Activated T-cell treated with anti-CD3 and anti-CD28 coated beads for 1 hour (primary cell): ENCODE results near the gene PEPD.

ENCODE experiments used
- DNase-seq: peaks from one replicate; pipeline ENCODE4 v3.0.0-alpha.2; 2020; ENCODE audit warnings: low read depth

PEPD gene

DNA sequence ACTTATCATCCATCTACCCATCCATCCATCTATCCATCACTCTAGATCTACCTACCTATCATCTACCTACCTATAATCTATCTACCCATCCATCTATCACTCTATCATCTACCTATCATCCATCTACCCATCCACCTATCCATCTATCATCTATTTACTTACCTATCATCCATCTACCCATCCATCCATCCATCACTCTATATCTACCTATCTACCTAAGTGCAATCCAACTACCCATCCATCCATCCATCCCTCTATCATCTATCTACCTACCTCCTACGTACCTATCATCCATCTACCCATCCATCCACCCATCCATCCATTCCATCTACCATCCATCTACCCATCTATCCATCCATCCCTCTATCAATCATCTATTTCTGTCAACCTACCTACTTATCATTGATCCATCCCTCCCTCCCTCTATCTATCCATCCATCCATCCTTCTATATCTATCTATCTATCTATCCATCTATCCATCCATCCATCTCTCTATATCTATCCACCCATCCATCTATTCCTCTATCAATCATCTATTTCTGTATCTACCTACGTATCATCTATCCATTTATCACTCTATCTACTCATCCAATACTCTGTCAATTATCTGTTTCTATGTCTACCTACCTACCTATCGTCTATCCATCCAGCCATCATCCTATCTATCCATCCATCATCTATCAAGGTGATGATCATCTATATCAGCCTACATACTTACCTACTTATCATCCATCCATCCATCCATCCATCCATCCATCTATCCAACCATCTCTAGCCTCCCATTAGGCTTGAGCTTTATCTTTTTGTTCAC, 99.0 kb downstream of the PEPD start:
- no peak for DNase-seq

DNA sequence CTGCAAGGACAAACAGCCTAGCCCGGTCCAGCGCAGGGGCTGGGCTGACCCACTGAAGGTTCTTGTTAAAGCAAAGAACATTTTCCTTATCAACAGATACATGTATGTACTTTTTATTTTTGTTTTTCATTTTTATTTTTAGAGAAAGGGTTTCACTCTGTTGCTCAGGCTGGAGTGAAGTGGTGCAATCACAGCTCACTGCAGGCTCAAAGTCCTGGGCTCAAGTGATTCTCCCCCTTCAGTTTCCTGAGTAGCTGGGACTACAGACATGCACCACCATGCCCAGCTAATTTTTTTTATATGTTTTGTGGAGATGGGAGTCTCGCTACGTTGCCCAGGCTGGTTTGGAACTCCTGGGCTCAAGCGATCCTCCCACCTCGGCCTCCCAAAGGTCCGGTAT, 100.2 kb downstream of the PEPD start:
- no peak for DNase-seq

DNA sequence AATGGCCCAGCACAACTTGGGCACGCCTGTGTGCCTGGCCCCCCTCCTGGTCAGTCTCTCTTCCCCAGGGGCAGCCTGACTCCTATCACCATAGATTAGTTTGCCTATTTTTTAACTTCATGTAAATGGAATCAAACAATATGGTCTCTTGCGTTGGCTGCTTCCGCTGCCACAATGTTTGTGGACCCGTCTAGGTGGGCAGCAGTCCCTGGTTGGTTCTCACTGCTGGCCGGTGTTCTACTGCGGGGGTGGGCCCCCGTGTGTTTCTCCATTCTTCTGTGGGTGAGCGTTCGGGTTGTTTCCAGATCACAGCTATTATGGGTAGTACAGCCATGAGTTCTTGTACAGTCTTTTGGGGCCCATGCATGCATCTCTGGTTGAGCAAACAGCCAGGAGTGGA, 100.8 kb downstream of the PEPD start:
- no peak for DNase-seq

DNA sequence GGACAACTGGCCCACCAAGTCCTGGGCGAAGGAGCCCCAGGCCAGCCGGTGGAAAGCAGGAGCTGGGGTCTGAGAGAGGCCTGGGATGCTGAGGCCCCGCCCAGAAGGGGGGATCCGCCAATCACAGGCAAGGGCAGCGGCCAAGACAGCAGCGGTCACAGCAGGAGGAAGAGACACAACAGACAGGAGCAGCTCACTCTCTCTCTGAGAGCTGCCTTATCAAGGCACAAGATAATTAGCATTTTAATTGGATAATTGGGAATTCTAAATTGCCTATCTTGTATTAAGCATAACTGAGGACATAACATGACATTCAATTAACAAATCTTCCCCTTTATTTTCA, 101.8 kb downstream of the PEPD start:
- DNase-seq, result no peak

DNA sequence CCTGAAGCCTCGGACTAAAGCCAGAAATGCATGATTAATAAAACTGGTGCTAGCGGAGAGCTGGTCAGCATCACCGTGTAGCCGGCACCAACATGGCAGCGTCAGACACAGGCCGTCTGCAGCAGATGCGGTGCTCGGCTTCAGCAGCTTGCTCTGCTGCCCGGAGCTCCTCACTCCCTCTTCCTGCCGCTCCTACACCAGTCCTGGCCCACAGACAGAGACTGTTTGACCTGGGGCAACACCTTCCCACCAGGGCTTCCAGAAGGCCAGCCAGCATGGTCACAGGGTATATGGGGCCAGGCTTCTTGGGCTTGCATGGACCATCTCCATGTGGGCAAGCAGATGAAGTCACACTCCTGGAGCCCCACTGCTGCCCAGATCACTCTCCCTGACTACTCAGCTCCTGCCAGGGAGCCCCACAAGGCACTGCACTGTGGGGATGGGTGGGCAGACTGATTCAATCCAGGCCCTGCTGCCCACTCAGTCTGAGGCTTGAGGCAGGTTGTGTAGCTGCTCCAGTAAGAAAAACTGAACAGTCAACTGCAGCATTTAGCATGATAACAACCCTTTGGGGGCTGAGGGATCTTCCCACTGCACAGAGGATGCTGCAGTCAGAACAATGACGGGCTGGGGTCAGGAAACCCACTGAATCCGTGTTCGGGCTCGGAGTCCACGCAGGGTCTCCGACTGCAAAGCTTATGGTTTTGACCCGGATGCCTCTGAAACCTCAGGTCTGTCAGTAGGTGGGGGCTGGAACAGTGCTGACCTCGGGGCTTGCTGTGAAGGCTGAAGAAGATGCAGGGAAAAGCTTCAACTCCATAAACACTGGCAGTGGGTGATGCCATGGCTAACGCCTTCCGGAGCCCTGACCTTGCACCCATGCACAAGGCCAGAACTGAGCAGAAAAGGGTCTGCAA, 102.5 kb downstream of the PEPD start:
- no peak for DNase-seq

DNA sequence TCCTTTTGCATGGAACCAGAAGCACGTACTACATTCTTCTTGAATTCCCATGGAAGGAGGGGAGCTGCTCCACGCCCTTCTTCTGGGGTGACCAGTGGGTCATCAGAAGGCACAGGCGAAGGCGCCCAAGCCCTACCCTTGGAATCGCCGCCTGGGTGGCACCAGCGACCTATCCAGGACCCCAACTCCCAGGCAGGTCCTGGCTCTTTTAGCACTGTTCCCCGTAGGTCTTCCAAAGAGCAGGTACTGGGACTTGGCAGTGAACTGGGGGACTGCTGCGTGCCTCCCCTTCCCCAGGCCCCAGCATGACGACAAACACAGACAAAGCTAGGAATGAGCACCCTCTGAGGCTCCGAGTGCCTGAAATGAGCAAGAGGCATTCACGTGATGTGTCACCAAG, 103.1 kb downstream of the PEPD start:
- DNase-seq, result no peak

DNA sequence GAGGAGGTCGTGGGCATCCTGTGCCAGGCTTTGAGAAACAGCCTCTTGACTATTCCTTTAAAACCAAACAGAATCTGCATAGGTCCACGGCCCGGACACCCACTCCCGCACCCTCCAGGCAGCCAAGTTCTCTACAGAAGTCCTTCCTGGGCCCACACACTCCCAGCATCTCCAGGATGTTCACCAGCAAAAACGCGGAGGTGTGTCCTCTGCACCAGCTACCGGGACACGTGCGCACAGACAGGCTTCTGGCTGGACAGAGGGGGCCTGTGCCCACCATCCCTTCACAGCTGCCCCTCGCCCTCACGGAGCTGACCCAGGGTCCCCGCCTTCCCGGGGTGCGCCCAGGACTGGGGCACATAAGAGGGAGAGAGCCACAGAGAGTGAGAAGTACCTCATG, 103.8 kb downstream of the PEPD start:
- no peak for DNase-seq

DNA sequence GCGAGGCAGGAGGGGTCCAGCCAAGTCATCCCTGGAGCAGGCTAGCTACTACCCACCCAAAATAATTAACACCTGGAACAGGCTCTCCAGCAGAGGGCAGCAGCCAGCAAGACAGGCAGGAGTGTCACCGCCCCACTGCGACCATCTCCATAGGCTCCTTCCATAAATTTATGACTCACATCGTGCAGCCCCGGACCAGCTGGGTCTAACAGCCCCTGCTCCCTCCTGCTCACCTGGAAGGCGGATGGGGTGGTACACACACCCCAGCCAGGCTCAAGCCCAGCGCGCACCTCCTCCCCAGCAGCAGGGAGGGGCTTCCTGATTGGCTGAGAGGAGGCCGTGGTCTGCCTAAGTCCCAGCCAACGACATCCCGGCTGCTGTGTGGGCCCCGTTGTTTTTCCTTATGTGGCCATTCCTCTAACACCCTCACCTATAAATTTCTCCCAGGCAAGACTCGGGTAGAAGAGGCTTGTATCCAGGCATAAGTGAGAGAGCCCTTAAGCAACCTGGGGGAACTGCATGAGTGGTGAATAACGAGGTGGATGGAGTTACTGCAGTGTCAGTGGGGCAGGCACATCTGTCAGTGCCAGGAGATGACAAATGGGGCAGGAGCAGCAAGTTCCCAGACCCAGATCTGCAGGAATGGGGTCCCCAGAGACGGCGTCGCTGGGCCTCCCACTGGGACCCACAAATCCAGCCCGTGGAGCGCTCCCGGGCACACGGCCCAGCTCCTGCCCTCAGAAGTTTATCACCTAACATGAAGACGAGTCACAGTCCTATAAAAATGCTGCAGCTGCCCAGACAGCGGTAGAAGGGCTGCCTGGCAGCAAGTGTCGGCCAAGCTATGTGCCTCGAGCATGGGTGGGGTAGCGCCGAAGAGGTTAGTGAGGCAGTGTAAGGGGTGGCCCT, 105.0 kb downstream of the PEPD start:
- DNase-seq, result peak; percentile 65

DNA sequence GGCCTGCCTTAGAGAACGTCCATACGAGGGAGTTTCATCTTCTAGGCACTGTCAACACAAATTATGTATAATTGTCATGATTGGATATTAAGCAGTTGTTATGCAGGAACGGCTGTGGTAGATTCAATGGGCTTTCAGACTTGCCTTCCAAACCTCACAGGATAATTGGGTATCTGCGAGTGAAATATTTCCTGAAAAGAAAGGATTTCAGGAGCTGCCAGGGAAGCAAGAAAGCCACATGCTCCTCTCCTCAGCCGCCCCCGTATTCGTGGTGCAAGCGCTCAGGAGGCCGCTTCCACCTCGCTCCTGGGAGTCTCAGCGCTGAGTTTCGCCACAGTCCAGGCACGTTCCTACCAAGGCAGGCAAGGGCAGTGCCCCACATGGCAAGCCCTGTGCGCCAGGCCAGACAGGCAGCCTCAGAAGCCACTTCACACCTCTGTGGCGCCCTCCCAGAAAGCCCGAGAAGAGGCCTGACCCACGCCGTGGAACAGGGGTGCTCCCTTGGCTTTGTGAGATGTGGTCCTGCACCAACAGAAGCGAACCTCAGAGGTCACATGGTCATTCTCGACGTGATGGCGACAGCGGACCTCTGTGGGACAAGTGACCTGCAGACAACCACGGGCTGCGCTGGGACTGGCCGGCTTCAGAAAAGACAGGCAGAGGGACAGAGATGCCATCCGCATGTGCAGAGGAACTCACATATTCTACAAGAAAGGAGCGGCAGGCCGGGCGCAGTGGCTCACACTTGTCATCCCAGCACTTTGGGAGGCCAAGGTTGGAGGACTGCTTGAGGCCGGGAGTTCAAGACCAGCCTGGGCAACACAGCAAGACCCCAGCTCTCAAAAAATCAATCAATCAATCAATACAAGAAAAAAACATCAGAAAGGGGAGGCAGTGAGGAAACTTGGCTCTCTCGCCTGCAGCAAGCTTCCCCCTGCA, 106.7 kb downstream of the PEPD start:
- no peak for DNase-seq

DNA sequence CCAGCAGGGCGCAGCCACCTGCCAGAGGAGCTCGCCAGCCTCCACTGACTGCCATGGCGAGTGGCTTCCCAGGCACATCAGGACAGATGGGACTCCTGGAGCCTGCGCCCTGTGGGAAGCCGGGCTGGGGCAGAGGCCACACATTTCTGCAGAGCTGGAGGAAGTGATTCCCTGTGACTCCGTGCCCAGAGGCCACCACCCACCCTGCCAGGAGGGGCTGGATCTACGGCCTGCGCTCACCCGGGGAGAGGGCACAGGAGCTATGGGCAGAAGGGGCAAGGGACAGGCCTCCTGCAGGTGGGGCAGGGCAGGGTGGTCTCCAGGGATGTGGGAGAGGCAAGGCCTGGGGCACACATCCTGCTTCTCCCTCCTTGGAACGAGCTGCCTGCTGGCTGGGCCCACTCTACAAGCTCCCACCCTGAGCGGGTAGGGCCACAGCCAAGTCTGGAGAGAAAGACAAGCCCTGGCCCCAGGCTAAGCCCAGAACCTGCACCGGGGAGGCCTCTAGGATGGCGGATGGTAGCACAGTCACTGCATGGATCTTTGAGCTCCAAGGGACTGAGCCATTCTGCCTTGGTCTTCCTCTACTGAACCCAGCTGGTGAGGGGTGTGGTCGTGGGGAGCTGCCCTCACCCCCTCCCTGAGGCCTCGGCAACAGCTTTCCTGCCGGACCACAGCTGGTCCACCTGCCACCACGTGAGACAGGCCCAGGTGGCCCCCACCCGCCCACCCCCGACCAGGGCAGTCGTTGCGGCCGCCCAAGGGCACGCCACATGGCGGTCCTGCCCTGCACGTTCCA, 107.5 kb downstream of the PEPD start:
- DNase-seq, result no peak

DNA sequence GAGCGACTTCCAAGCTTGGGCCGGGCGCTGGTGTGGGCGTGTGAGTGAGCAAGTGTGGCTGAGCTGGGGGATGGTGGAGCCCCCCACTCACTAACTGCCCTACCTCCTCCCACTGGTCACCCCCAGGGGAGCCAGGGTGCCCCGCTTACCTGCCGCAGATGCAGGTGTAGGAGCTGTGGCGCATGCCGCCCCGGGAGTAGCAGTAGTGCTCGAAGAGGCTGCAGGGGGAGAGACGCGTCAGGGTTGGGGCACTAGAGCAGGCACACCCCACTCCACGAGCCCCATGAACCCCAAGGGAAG, 108.2 kb downstream of the PEPD start:
- DNase-seq, result no peak

DNA sequence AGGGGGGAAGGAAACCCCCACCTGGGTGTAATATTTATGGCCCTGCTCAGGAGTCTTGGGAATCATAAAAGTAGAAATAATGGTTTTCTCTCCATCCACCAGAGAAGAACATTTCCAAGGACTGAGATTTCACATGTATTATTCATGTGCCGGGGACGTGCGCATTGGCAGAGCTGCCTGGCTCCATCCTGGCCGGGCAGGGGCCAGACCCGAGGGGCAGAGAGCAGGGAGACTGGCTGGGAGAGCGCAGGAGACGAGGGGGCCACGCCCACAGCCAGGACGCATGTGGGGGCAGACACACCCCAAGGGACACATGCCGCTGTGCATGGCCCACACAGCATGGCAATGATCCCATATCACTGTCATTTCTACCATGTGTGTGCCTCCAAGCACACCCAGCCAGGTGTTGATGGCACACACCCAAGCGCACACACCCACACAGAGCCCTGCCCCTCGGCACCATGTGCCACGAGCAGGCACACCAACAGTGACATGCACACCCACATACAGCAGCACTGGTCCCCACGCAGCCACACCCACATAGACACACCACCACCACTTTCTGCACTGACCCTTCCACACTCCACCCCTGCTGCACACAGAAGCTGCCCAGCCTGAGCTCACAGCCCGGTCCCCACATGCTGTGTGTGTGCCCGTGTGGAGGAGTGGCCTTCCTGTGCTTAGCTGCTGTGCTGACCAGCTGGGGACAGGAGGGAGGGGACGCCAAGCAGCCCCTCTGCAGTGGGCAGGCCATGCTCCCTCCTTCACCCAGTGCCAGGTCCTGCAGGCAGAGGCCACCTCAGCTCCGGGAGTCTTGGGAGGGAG, 108.8 kb downstream of the PEPD start:
- no peak for DNase-seq

DNA sequence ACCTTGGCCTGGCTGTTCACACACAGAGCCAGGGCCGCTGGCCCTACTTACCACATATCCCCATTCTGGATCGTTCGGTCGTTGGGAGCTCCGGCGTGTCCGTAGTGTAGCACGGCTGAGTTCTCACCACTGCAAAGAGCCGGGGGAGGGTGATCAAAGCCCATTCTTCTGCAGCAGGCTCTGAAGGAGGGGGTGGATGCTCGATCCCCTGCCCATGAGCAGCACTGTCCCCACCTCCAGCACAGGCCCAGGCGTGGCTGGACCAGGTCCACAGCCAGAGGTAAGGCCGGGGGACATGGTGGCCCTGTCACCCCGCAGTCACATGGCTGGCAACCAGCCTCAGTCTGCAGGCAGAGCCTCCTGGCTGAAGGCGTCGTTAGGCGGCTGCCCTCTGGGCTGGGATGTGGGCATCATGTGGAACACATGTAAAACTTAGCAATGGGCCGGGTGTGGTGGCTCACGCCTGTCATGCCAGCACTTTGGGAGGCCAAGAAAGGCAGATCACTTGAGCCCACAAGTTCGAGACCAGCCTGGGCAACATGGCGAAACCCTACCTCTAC, 109.9 kb downstream of the PEPD start:
- DNase-seq, result no peak

DNA sequence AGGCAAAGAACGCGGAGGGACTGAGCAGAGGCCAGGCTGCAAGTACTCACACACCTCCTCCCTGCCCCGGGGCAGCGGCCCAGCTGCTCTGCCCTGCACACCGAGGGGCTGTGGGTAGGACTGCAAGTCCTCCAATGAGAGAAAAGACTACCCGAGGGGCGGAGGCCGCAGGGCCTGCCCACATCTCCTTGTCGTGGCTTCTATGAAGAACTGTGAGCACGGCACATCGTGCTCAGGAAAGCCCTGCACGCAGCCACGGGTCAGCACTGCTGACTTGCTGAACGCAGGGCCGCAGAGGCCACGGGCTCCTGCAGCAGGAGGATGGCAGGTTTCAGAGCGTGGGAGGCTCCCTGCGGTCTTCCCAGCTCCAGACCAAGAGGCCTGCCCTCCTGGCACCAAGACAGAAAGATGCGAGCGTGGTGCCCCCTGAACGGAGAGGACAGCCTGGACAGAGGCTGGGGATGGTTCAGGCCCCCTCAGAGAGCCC, 110.6 kb downstream of the PEPD start:
- no peak for DNase-seq

DNA sequence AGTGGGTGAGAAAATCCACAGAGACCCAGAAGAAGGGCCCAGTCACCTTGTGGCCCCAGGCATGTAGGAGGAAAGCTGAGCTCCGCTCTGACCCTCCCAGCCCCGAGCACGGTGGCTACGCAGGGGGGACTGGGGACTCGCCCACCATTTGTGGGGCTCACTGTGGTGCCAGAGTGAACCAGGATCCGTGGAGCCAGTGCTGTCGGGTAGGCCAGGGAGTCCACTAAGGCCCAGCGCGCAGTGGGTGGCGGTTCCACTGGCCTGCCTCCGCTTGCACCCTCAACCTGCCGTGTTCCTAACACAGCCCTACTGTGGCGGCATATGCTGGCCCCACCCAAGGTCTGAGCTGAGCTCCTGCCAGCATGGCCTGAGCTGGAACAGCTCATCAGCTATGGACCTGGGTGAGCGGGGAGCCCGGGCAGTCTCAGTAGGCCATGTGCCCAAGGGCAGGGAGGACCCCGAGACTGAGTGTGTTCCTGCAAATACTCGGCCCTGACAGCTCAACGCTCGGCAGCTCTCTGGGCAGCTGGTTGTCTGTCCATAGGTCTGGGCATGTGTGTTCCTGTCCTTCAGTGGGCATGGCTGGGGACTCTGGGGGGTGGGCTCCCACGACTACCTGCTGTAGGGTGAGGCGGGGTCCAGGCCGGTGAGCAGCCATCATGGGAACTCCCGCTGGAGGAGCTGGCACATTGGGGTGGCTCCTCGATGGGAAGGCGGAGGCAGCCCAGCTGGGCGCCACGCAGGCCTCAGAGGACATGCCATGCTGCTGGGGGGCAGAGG, 111.5 kb downstream of the PEPD start:
- DNase-seq, result no peak

DNA sequence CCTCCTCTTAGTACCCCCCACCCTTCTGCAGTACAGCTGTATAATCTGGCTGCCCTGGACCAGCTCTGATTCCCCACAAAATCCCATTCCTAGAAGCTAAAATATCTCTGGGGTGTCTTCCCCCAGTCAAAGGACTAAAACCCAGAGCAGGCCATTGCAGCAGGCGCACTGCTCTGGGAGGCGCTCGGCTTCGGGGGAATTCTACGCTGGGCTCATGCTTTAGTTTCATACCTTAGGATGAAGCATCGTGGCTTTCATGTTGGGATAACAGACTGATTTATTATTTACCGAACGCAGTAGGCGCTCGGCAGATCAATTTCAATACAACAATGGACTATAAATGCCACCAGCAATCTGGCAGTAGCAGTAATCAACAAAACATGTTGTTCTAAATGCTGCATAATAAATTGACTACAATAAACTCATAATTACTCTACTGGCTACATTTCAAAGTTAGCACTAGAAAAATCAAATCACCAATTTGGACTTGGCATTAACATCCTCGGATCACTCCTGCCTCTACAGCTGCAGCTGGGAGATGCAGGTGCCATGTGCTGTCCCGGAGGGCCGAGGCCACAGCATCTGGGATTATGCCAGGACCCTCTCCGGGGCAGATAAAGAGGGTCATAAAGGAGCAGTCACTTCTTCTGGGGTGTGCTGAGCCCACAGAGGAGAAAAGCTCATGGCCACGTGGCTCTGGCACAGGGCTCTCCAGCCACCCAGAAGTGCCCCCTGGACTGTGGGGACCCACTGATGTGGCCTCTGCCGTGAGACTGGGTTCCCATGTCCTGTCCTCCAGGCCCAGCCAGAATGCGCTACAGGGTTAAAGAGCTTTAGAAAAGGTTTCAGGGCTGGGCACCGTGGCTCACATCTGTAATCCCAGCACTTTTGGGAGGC, 112.8 kb downstream of the PEPD start:
- DNase-seq, result no peak

DNA sequence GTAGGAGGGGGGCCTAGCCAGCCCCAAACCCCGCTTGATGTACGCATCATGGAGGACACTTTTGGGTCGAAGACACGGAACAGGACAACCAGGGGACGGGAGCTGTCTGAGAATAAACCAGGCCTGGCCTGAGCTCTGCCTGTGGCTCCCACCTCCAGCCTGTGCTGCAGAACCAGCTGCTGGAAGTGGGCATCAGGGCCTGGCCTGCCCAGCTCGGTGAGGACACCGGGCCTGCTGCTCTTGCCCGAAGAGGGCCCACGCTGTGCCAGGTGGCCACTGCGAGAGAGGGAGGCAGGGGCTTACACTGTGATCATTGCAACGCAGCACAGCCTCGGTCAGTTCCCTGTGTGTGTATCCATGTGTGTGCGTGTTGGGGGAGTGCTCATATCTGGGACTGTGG, 113.5 kb downstream of the PEPD start:
- DNase-seq, result no peak
